Neural cell (in vitro differentiated cells): ENCODE measurements around the gene TMEM208. TPM values are rescaled to one million over a fixed set of nuclear protein-coding genes. Genes with fewer than 3 reads are reported as not detected.

Experiments
- H2AFZ ChIP-seq: fragments of 200-600, 300-800 bp; sonication (generic), shearing (Covaris generic); 2 replicates; pipeline ENCODE4 v1.6.0; 2014; ENCODE audit warnings: low read depth, mild to moderate bottlenecking, antibody characterized with exemption, low read length, moderate library complexity
- H3F3A ChIP-seq: fragments of 200-600 bp; shearing (Covaris generic); 2 replicates; pipeline ENCODE4 v1.6.1; 2016; ENCODE audit warnings: mild to moderate bottlenecking, moderate library complexity, mixed read lengths, antibody characterized with exemption, low read length; ENCODE audit not compliant: insufficient read depth, poor library complexity, severe bottlenecking
- H3K27ac ChIP-seq: fragments of 200-600, 300-800 bp; sonication (generic), shearing (Covaris generic); 2 replicates; pipeline ENCODE4 v1.5.1; 2014; ENCODE audit warnings: mild to moderate bottlenecking, low read length, moderate library complexity
- H3K27me3 ChIP-seq: fragments of 300-800, 200-600 bp; sonication (generic), shearing (Covaris generic); 2 replicates; pipeline ENCODE4 v1.6.0; 2014; ENCODE audit warnings: mild to moderate bottlenecking, low read depth, low read length, moderate library complexity; ENCODE audit not compliant: insufficient read depth
- H3K36me3 ChIP-seq: fragments of 300-800, 200-600 bp; sonication (generic), shearing (Covaris generic); 2 replicates; pipeline ENCODE4 v1.5.1; 2014; ENCODE audit warnings: mild to moderate bottlenecking, antibody characterized with exemption, low read length, moderate library complexity; ENCODE audit not compliant: insufficient read depth
- H3K4me2 ChIP-seq: fragments of 300-800, 200-600 bp; sonication (generic), shearing (Covaris generic); 2 replicates; pipeline ENCODE4 v1.6.0; 2014; ENCODE audit warnings: mild to moderate bottlenecking, low read length
- H3K4me3 ChIP-seq: fragments of 300-800, 200-600 bp; sonication (generic), shearing (Covaris generic); 2 replicates; pipeline ENCODE4 v1.5.1; 2014; ENCODE audit warnings: mild to moderate bottlenecking, low read length, moderate library complexity
- H3K79me2 ChIP-seq: fragments of 200-600 bp; shearing (Covaris generic); replicated peaks from 2 replicates; pipeline ENCODE4 v1.6.0; 2014; ENCODE audit warnings: mild to moderate bottlenecking, low read length, moderate library complexity; ENCODE audit not compliant: insufficient read depth
- H3K9ac ChIP-seq: fragments of 300-800, 200-600 bp; sonication (generic), shearing (Covaris generic); 2 replicates; pipeline ENCODE4 v1.6.1; 2016; ENCODE audit warnings: mild to moderate bottlenecking, low read length, mixed read lengths
- H3K9me2 ChIP-seq: fragments of 200-600 bp; shearing (Covaris generic); 2 replicates; pipeline ENCODE4 v1.6.1; 2016; ENCODE audit warnings: mild to moderate bottlenecking, low read length, mixed read lengths; ENCODE audit not compliant: insufficient read depth
- H3K9me3 ChIP-seq: fragments of 200-600, 300-800 bp; sonication (generic), shearing (Covaris generic); 2 replicates; pipeline ENCODE4 v1.6.1; 2016; ENCODE audit warnings: mild to moderate bottlenecking, mixed run types, low read length, moderate library complexity, mixed read lengths
- H4K20me1 ChIP-seq: fragments of 200-600 bp; shearing (Covaris generic); 2 replicates; pipeline ENCODE4 v1.6.1; 2016; ENCODE audit warnings: mild to moderate bottlenecking, mixed run types; ENCODE audit not compliant: insufficient read depth
- EP300 ChIP-seq: fragments of 450-650 bp; conservative IDR thresholded peaks from 2 replicates; pipeline ENCODE4 v1.6.1; 2014; ENCODE audit warnings: antibody characterized with exemption, mild to moderate bottlenecking, moderate library complexity; ENCODE audit not compliant: poor library complexity, severe bottlenecking
- EZH2 ChIP-seq: fragments of 200-600, 300-800 bp; shearing (Covaris generic), sonication (generic); IDR thresholded peaks from 2 replicates; pipeline ENCODE4 v1.6.1; 2014; ENCODE audit warnings: antibody characterized with exemption, low read length, borderline replicate concordance, mild to moderate bottlenecking; ENCODE audit not compliant: insufficient read depth, poor library complexity, severe bottlenecking
- MXI1 ChIP-seq: fragments of 450-650 bp; conservative IDR thresholded peaks from 2 replicates; pipeline ENCODE4 v1.6.1; 2014; ENCODE audit warnings: antibody characterized with exemption, mild to moderate bottlenecking; ENCODE audit not compliant: poor library complexity, severe bottlenecking
- POLR2AphosphoS5 ChIP-seq: IDR thresholded peaks from 2 replicates; pipeline ENCODE4 v1.6.1; 2012
- RAD21 ChIP-seq: fragments of 450-650 bp; conservative IDR thresholded peaks from 2 replicates; pipeline ENCODE4 v1.6.1; 2014; ENCODE audit warnings: antibody characterized with exemption, mild to moderate bottlenecking, moderate library complexity
- REST ChIP-seq: IDR thresholded peaks from 2 replicates; pipeline ENCODE4 v1.6.1; 2012; ENCODE audit warnings: borderline replicate concordance
- SMC3 ChIP-seq: fragments of 450-650 bp; conservative IDR thresholded peaks from 2 replicates; pipeline ENCODE4 v1.6.1; 2014; ENCODE audit warnings: antibody characterized with exemption, mild to moderate bottlenecking, moderate library complexity; ENCODE audit not compliant: poor library complexity
- TAF1 ChIP-seq: IDR thresholded peaks from 2 replicates; pipeline ENCODE4 v1.6.1; 2012; ENCODE audit warnings: low read depth
- polyA plus RNA-seq: library from polyadenylated mRNA; depleted of rRNA; stranded (reverse); fragments of >200 nt; gene quantifications from 2 replicates; pipeline ENCODE4 v1.2.3, GENCODE V29; 2014
- TF ChIP-seq, protein P1 (sequence below): fragments of 450-650 bp; IDR thresholded peaks from 2 replicates; pipeline ENCODE4 v1.5.1; 2014; ENCODE audit warnings: antibody characterized with exemption, mild to moderate bottlenecking, moderate library complexity; ENCODE audit not compliant: poor library complexity, severe bottlenecking

The TMEM208 gene
- polyA plus RNA-seq, 1 donor from 2014 or later: 53.5 TPM

DNA sequence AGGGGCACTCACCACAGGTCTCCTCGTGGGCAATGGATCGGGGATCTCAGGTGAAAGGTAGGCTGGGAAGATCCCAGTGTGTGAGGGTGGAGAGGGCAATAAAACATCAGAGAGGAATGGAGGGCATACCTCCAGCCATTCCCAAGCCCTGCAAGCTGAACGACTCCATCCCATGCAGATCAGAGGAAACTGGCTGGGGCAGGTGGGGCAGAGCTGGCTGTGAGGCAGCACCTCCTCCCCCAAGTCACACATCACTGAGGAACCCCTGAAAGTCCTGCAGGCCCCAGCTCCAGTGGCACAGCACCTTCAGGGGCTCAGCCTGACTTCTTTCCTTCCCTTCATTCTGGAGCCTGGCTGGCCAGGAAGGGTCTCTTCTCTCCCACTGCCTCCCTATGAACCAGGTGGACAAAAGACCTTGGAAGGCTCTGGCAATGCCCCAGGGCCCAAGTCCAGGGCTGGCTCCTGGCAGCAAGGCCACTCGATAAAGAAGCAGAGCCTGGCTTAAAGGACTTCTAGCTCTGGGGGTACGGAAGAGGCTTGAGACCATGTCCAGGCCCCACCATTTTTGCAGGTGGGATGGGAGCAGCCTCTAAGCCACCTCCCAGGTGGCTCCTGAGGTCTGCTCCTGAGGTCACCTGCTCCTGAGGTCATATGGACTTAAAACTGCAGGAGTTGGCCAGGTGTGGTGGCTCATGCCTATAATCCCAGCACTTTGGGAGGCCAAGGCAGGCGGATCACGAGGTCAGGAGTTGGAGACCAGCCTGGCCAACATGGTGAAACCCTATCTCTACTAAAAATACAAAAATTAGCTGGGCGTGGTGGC lies 13.5 kb upstream of the TMEM208 start:
- Histone ChIP-seq H3K27me3 (no peaks in the 10 kb centered on the region), H3K9me3 (no peaks in the 10 kb centered on the region), H3K4me3 (no peak overlapping the region), H3F3A (no peaks in the 10 kb centered on the region), H4K20me1 (no peaks in the 10 kb centered on the region), H3K36me3 (no peaks in the 10 kb centered on the region), H3K9me2 (no peaks in the 10 kb centered on the region), H2AFZ (no peak overlapping the region), H3K27ac (no peak overlapping the region), H3K9ac (no peak overlapping the region), H3K4me2 (no peak overlapping the region), H3K79me2 (no peaks in the 10 kb centered on the region)
- TF ChIP-seq, protein P1, sequence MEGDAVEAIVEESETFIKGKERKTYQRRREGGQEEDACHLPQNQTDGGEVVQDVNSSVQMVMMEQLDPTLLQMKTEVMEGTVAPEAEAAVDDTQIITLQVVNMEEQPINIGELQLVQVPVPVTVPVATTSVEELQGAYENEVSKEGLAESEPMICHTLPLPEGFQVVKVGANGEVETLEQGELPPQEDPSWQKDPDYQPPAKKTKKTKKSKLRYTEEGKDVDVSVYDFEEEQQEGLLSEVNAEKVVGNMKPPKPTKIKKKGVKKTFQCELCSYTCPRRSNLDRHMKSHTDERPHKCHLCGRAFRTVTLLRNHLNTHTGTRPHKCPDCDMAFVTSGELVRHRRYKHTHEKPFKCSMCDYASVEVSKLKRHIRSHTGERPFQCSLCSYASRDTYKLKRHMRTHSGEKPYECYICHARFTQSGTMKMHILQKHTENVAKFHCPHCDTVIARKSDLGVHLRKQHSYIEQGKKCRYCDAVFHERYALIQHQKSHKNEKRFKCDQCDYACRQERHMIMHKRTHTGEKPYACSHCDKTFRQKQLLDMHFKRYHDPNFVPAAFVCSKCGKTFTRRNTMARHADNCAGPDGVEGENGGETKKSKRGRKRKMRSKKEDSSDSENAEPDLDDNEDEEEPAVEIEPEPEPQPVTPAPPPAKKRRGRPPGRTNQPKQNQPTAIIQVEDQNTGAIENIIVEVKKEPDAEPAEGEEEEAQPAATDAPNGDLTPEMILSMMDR: no peak
- no peak for TF ChIP-seq SMC3
- TF ChIP-seq POLR2AphosphoS5: no peak
- TF ChIP-seq REST: no peak
- TF ChIP-seq EZH2: no peak
- TF ChIP-seq TAF1: no peak
- no peak for TF ChIP-seq RAD21
- no peak for TF ChIP-seq EP300
- no peak for TF ChIP-seq MXI1

- Histone ChIP-seq H3K36me3 (no peaks in the 10 kb centered on the region), H3F3A (no peaks in the 10 kb centered on the region), H3K27ac (no peak overlapping the region), H3K4me2 (no peak overlapping the region), H2AFZ (no peak overlapping the region), H3K79me2 (no peaks in the 10 kb centered on the region), H4K20me1 (no peaks in the 10 kb centered on the region), H3K4me3 (no peak overlapping the region), H3K9ac (no peak overlapping the region), H3K27me3 (no peaks in the 10 kb centered on the region), H3K9me2 (no peaks in the 10 kb centered on the region), H3K9me3 (no peaks in the 10 kb centered on the region)
- no peak for TF ChIP-seq EZH2
- no peak for TF ChIP-seq REST
- no peak for TF ChIP-seq TAF1
- no peak for TF ChIP-seq RAD21
- no peak for TF ChIP-seq EP300
- TF ChIP-seq POLR2AphosphoS5: no peak
- TF ChIP-seq MXI1: no peak
- TF ChIP-seq, protein P1: no peak
- TF ChIP-seq SMC3: no peak
Observed at GRCh38 chr16:67215706-67216105, 11.2 kb upstream of the TMEM208 start.
